ENCODE measurements around the gene SLC6A12.

SLC6A12 gene

GRCh38 chr12:164207-164606 is 49.8 kb downstream of the SLC6A12 start:
- peaks cover 6% of the 10 kb centered on the region for H3K27me3 Mint-ChIP-seq (ENCODE audit: low read depth)
- no peak for TF ChIP-seq CTCF (IDR thresholded peaks at IDR 0.05; ENCODE audit: unreplicated experiment in 3 of 3)
- peaks cover 47% of the 10 kb centered on the region for H3K4me1 Mint-ChIP-seq
- H3K36me3 Mint-ChIP-seq (ENCODE audit: low read depth) = no peaks in the 10 kb centered on the region
- no peaks in the 10 kb centered on the region for H3K9me3 Mint-ChIP-seq
- peak overlapping the region; percentile 51 to 83 (median 52) for H3K27ac Mint-ChIP-seq
- peak overlapping the region in 2 of 3 experiments; percentile 7 to 11 for H3K4me3 Mint-ChIP-seq

- TF ChIP-seq CTCF (IDR thresholded peaks at IDR 0.05; ENCODE audit: unreplicated experiment in 3 of 3) = no peak
- Mint-ChIP-seq H3K9me3 (no peaks in the 10 kb centered on the region), H3K27me3 (ENCODE audit: low read depth) (no peaks in the 10 kb centered on the region), H3K27ac (peak overlapping the region in 1 of 3 experiments; percentile 83), H3K4me3 (no peak overlapping the region), H3K4me1 (peaks cover 40% of the 10 kb centered on the region), H3K36me3 (ENCODE audit: low read depth) (no peaks in the 10 kb centered on the region)
Measured at GRCh38 chr12:163406-163986, 50.5 kb downstream of the SLC6A12 start.

GRCh38 chr12:162467-163307 is 51.3 kb downstream of the SLC6A12 start:
- peak overlapping the region in 2 of 3 experiments; percentile 19 to 24 for H3K27ac Mint-ChIP-seq
- TF ChIP-seq CTCF (IDR thresholded peaks at IDR 0.05; ENCODE audit: unreplicated experiment in 3 of 3) = no peak
- no peaks in the 10 kb centered on the region for H3K36me3 Mint-ChIP-seq (ENCODE audit: low read depth)
- no peaks in the 10 kb centered on the region for H3K27me3 Mint-ChIP-seq (ENCODE audit: low read depth)
- H3K4me1 Mint-ChIP-seq = peaks cover 32% of the 10 kb centered on the region
- no peak overlapping the region for H3K4me3 Mint-ChIP-seq
- H3K9me3 Mint-ChIP-seq = no peaks in the 10 kb centered on the region

- Mint-ChIP-seq H3K36me3 (ENCODE audit: low read depth) (no peaks in the 10 kb centered on the region), H3K9me3 (no peaks in the 10 kb centered on the region), H3K4me1 (peaks cover 23% of the 10 kb centered on the region), H3K27me3 (ENCODE audit: low read depth) (no peaks in the 10 kb centered on the region), H3K27ac (no peak overlapping the region), H3K4me3 (no peak overlapping the region)
- no peak for TF ChIP-seq CTCF (IDR thresholded peaks at IDR 0.05; ENCODE audit: unreplicated experiment in 3 of 3)
Measured at GRCh38 chr12:161823-162222, 52.1 kb downstream of the SLC6A12 start.

GRCh38 chr12:160858-161257 is 53.1 kb downstream of the SLC6A12 start:
- Mint-ChIP-seq H3K36me3 (ENCODE audit: low read depth) (no peaks in the 10 kb centered on the region), H3K27ac (peak overlapping the region in 1 of 3 experiments; percentile 18), H3K4me3 (no peak overlapping the region), H3K9me3 (no peaks in the 10 kb centered on the region), H3K4me1 (peaks cover 14% of the 10 kb centered on the region), H3K27me3 (ENCODE audit: low read depth) (no peaks in the 10 kb centered on the region)
- no peak for TF ChIP-seq CTCF (IDR thresholded peaks at IDR 0.05; ENCODE audit: unreplicated experiment in 3 of 3)
